H9 (cell line): Measurements from ENCODE around the gene OMP. TPM values are rescaled to one million over a fixed set of nuclear protein-coding genes. Genes with fewer than 3 reads are reported as not detected.
A peak's percentile ranks its signal among the peaks of the same experiment; 100 is the strongest.

Source experiments
- DNase-seq: peaks from one replicate; pipeline ENCODE4 v3.0.0-alpha.2; 2017
- H2AFZ ChIP-seq: one replicate; pipeline ENCODE4 v1.6.1; 2013; ENCODE audit warnings: mild to moderate bottlenecking, low read length, control low read depth, moderate library complexity
- H2AK5ac ChIP-seq: 2 replicates; pipeline ENCODE4 v1.6.1; 2013; ENCODE audit warnings: low read length, control low read depth, mixed read lengths; ENCODE audit not compliant: insufficient read length
- H2BK120ac ChIP-seq: one replicate; pipeline ENCODE4 v1.6.1; 2013; ENCODE audit warnings: low read depth, mild to moderate bottlenecking, low read length, control low read depth, inconsistent platforms; ENCODE audit not compliant: poor library complexity, severe bottlenecking
- H2BK12ac ChIP-seq: 2 replicates; pipeline ENCODE4 v1.6.1; 2013; ENCODE audit warnings: low read length, control low read depth, mixed read lengths, low read depth; ENCODE audit not compliant: insufficient read length
- H2BK15ac ChIP-seq: 2 replicates; pipeline ENCODE4 v1.6.1; 2013; ENCODE audit warnings: low read depth, low read length, control low read depth
- H2BK20ac ChIP-seq: one replicate; pipeline ENCODE4 v1.6.1; 2013; ENCODE audit warnings: low read depth, mild to moderate bottlenecking, low read length, control low read depth, inconsistent platforms; ENCODE audit not compliant: poor library complexity, severe bottlenecking
- H2BK5ac ChIP-seq: 2 replicates; pipeline ENCODE4 v1.6.1; 2013; ENCODE audit warnings: low read length, control low read depth, mixed read lengths; ENCODE audit not compliant: insufficient read length
- H3K14ac ChIP-seq: 2 replicates; pipeline ENCODE4 v1.6.1; 2013; ENCODE audit warnings: low read length, control low read depth; ENCODE audit not compliant: insufficient read depth
- H3K18ac ChIP-seq: 2 replicates; pipeline ENCODE4 v1.6.1; 2013; ENCODE audit warnings: low read depth, mild to moderate bottlenecking, mixed read lengths, low read length, control low read depth; ENCODE audit not compliant: insufficient read length
- H3K23ac ChIP-seq: 2 replicates; pipeline ENCODE4 v1.6.1; 2013; ENCODE audit warnings: low read length, control low read depth, mixed read lengths, low read depth; ENCODE audit not compliant: insufficient read length
- H3K23me2 ChIP-seq: 2 replicates; pipeline ENCODE4 v1.6.1; 2013; ENCODE audit warnings: low read depth, mild to moderate bottlenecking, mixed read lengths, low read length, control low read depth; ENCODE audit not compliant: insufficient read length, poor library complexity, severe bottlenecking
- H3K27ac ChIP-seq: 2 replicates; pipeline ENCODE4 v1.5.1; 2013; ENCODE audit warnings: low read length, control low read depth, mixed read lengths, low read depth; ENCODE audit not compliant: insufficient read length
- H3K27me3 ChIP-seq: 2 replicates; pipeline ENCODE4 v1.6.1; 2013; ENCODE audit warnings: low read length, control low read depth, inconsistent platforms; ENCODE audit not compliant: insufficient read depth
- H3K4ac ChIP-seq: 2 replicates; pipeline ENCODE4 v1.6.1; 2013; ENCODE audit warnings: low read depth, mild to moderate bottlenecking, control low read depth, inconsistent platforms, low read length, moderate library complexity
- H3K4me1 ChIP-seq: 2 replicates; pipeline ENCODE4 v1.6.1; 2013; ENCODE audit warnings: low read length, control low read depth, inconsistent platforms; ENCODE audit not compliant: insufficient read depth
- H3K4me2 ChIP-seq: 2 replicates; pipeline ENCODE4 v1.6.1; 2013; ENCODE audit warnings: low read length, control low read depth, mixed read lengths; ENCODE audit not compliant: insufficient read length, insufficient read depth
- H3K56ac ChIP-seq: 2 replicates; pipeline ENCODE4 v1.6.1; 2013; ENCODE audit warnings: low read depth, mild to moderate bottlenecking, mixed read lengths, low read length, control low read depth; ENCODE audit not compliant: insufficient read length
- H3K79me1 ChIP-seq: 2 replicates; pipeline ENCODE4 v1.6.1; 2013; ENCODE audit warnings: low read depth, mild to moderate bottlenecking, moderate library complexity, low read length, control low read depth, inconsistent platforms; ENCODE audit not compliant: insufficient read depth, poor library complexity, severe bottlenecking
- H3K79me2 ChIP-seq: 2 replicates; pipeline ENCODE4 v1.6.1; 2013; ENCODE audit warnings: low read length, control low read depth, inconsistent platforms; ENCODE audit not compliant: insufficient read depth
- H3K9ac ChIP-seq: 2 replicates; pipeline ENCODE4 v1.6.1; 2013; ENCODE audit warnings: low read length, control low read depth, mixed read lengths; ENCODE audit not compliant: insufficient read length; ENCODE audit errors: extremely low read depth
- H3K9me3 ChIP-seq: one replicate; pipeline ENCODE4 v1.6.1; 2013; ENCODE audit warnings: low read depth, low read length, inconsistent platforms; ENCODE audit not compliant: control insufficient read depth
- H3T11ph ChIP-seq: one replicate; pipeline ENCODE4 v1.6.1; 2013; ENCODE audit warnings: mild to moderate bottlenecking, low read length, control low read depth, inconsistent platforms
- H4K20me1 ChIP-seq: one replicate; pipeline ENCODE4 v1.6.1; 2013; ENCODE audit not compliant: control insufficient read depth, insufficient read length, insufficient read depth
- H4K5ac ChIP-seq: 2 replicates; pipeline ENCODE4 v1.6.1; 2013; ENCODE audit warnings: low read depth, mild to moderate bottlenecking, mixed read lengths, low read length, control low read depth; ENCODE audit not compliant: insufficient read length
- H4K8ac ChIP-seq: replicated peaks from 2 replicates; pipeline ENCODE4 v1.6.1; 2013; ENCODE audit warnings: low read length, control low read depth, mixed read lengths, low read depth; ENCODE audit not compliant: insufficient read length
- H4K91ac ChIP-seq: 2 replicates; pipeline ENCODE4 v1.6.1; 2013; ENCODE audit warnings: low read depth, mild to moderate bottlenecking, moderate library complexity, mixed read lengths, low read length, control low read depth; ENCODE audit not compliant: insufficient read length
- H3K27ac Mint-ChIP-seq, 3 experiments: 2 replicates in 2 of 3; 3 replicates in 1 of 3; pipeline ENCODE4 v1.8.0; 2020 to 2021; ENCODE audit warnings: mixed read lengths in 3 of 3, mild to moderate bottlenecking in 1 of 3, moderate library complexity in 1 of 3
- H3K27me3 Mint-ChIP-seq: 2 replicates; pipeline ENCODE4 v1.8.0; 2021; ENCODE audit warnings: low read depth, mild to moderate bottlenecking, moderate library complexity, mixed read lengths
- H3K36me3 Mint-ChIP-seq, 3 experiments: 2 replicates in 2 of 3; 3 replicates in 1 of 3; pipeline ENCODE4 v1.8.0; 2020 to 2021; ENCODE audit warnings: low read depth in 3 of 3, mixed read lengths in 3 of 3; ENCODE audit not compliant: insufficient read depth in 1 of 3
- H3K4me1 Mint-ChIP-seq, 2 experiments: 2 replicates each; pipeline ENCODE4 v1.8.0; 2020; ENCODE audit warnings: mixed read lengths in 2 of 2
- H3K4me3 Mint-ChIP-seq, 2 experiments: 2 replicates in 1 of 2; 3 replicates in 1 of 2; pipeline ENCODE4 v1.8.0; 2020 to 2021; ENCODE audit warnings: mild to moderate bottlenecking in 2 of 2, mixed read lengths in 2 of 2, moderate library complexity in 1 of 2
- H3K9me3 Mint-ChIP-seq, 2 experiments: 2 replicates in 1 of 2; 3 replicates in 1 of 2; pipeline ENCODE4 v1.8.0; 2020; ENCODE audit warnings: mild to moderate bottlenecking in 2 of 2, mixed read lengths in 2 of 2, moderate library complexity in 1 of 2
- CTCF ChIP-seq: fragments of 200-600 bp; sonication (generic); conservative IDR thresholded peaks from 3 replicates; pipeline ENCODE4 v1.8.0; 2021; ENCODE audit warnings: antibody characterized with exemption, mild to moderate bottlenecking
- WGBS: extraction: QIAGEN DNeasy Blood & Tissue Kit; methylation state at CpG from one replicate; pipeline ENCODE4 v1.1.7; 2013; ENCODE audit warnings: missing lambda C conversion rate, low lambda C conversion rate, mixed read lengths; ENCODE audit not compliant: insufficient read length; ENCODE audit errors: extremely low coverage; 5-methylcytosine and 5-hydroxymethylcytosine counted together
- total RNA-seq: library from RNA; stranded (reverse); gene quantifications from 2 replicates; pipeline ENCODE4 v1.2.1, GENCODE V29; 2021

OMP gene
- total RNA-seq, 1 experiment from 2014 or later: not detected

GRCh38 chr11:77073328-77074001 is 29.2 kb upstream of the OMP start:
- no CpG with 5 or more reads among the region's 11 CpGs for WGBS
- H2BK12ac ChIP-seq: no peak overlapping the region
- H4K8ac ChIP-seq: no peak overlapping the region
- H4K20me1 ChIP-seq: no peaks in the 10 kb centered on the region
- Mint-ChIP-seq H3K4me1 (peaks cover 5 to 11% of the 10 kb centered on the region in 2 experiments; a peak in 3 of 4 replicates), H3K9me3 (peaks cover 3% of the 10 kb centered on the region in 2 experiments; a peak in 4 of 5 replicates), H3K27me3 (peaks cover 3% of the 10 kb centered on the region; the same call in 1 of the 2 replicates), H3K4me3 (no peak overlapping the region), H3K27ac (peak overlapping the region in 2 of 3 experiments; percentile 14 to 73; a peak in 1 of 7 replicates), H3K36me3 (peaks cover 0 to 3% (median 0%) of the 10 kb centered on the region in 3 experiments; a peak in 4 of 7 replicates)
- TF ChIP-seq CTCF: no peak
- no peak overlapping the region for H2BK15ac ChIP-seq
- no peak overlapping the region for H3K14ac ChIP-seq
- no peak overlapping the region for H3K9ac ChIP-seq
- no peak overlapping the region for H3K27ac ChIP-seq
- H3K4me2 ChIP-seq: no peak overlapping the region
- H2AFZ ChIP-seq: no peak overlapping the region
- H4K91ac ChIP-seq: no peak overlapping the region
- H3K79me2 ChIP-seq: no peaks in the 10 kb centered on the region
- no peak overlapping the region for H2AK5ac ChIP-seq
- H2BK20ac ChIP-seq: no peak overlapping the region
- H3K18ac ChIP-seq: no peak overlapping the region
- no peak overlapping the region for H3K56ac ChIP-seq
- no peak overlapping the region for H2BK5ac ChIP-seq
- no peak overlapping the region for H4K5ac ChIP-seq
- H3K27me3 ChIP-seq: no peaks in the 10 kb centered on the region
- DNase-seq: peak; percentile 18
- no peak overlapping the region for H3K23ac ChIP-seq
- no peaks in the 10 kb centered on the region for H3K79me1 ChIP-seq
- no peaks in the 10 kb centered on the region for H3K9me3 ChIP-seq
- H3K4me1 ChIP-seq: no peaks in the 10 kb centered on the region
- no peak overlapping the region for H3T11ph ChIP-seq
- no peaks in the 10 kb centered on the region for H3K23me2 ChIP-seq
- no peak overlapping the region for H3K4ac ChIP-seq
- no peak overlapping the region for H2BK120ac ChIP-seq
